Kidney epithelial cell (primary cell): ENCODE data around the gene SMG7. TPM values are rescaled to one million over a fixed set of nuclear protein-coding genes. Genes with fewer than 3 reads are reported as not detected.

ENCODE experiments used
- DNase-seq: peaks from one replicate; pipeline ENCODE4 v3.0.0-alpha.2; 2010; ENCODE audit warnings: low read depth
- H3K27me3 ChIP-seq: 2 replicates; pipeline ENCODE4 v1.6.0; 2011; ENCODE audit warnings: low read length; ENCODE audit not compliant: control insufficient read depth, insufficient read depth
- H3K36me3 ChIP-seq: 2 replicates; pipeline ENCODE4 v1.5.1; 2011; ENCODE audit warnings: low read length; ENCODE audit not compliant: control insufficient read depth, insufficient read depth
- H3K4me3 ChIP-seq: 2 replicates; pipeline ENCODE4 v1.5.1; 2011; ENCODE audit warnings: low read depth, mild to moderate bottlenecking, control low read depth, low read length
- CTCF ChIP-seq: IDR thresholded peaks from 2 replicates; pipeline ENCODE4 v1.5.1; 2011; ENCODE audit warnings: mild to moderate bottlenecking, moderate library complexity, low read length, control low read depth, inconsistent platforms; ENCODE audit not compliant: insufficient read depth, poor library complexity, severe bottlenecking
- total RNA-seq: library from RNA; depleted of rRNA; stranded (reverse); fragments of >200 nt; gene quantifications from 2 replicates; pipeline ENCODE4 v1.2.3, GENCODE V29; 2015

SMG7 gene
- total RNA-seq, 1 donor from 2014 or later: 62.2 TPM

GRCh38 chr1:183585038-183585437 is 112.7 kb downstream of the SMG7 start:
- no peak for TF ChIP-seq CTCF
- H3K4me3 ChIP-seq: no peak overlapping the region
- no peak for DNase-seq
- no peaks in the 10 kb centered on the region for H3K27me3 ChIP-seq
- H3K36me3 ChIP-seq: no peaks in the 10 kb centered on the region

GRCh38 chr1:183586455-183586854 is 114.2 kb downstream of the SMG7 start:
- no peaks in the 10 kb centered on the region for H3K27me3 ChIP-seq
- H3K36me3 ChIP-seq: no peaks in the 10 kb centered on the region
- TF ChIP-seq CTCF: no peak
- H3K4me3 ChIP-seq: no peak overlapping the region
- no peak for DNase-seq

GRCh38 chr1:183586926-183587325 is 114.6 kb downstream of the SMG7 start:
- H3K4me3 ChIP-seq: no peak overlapping the region
- no peak for DNase-seq
- TF ChIP-seq CTCF: no peak
- no peaks in the 10 kb centered on the region for H3K27me3 ChIP-seq
- H3K36me3 ChIP-seq: no peaks in the 10 kb centered on the region

- Histone ChIP-seq H3K27me3 (no peaks in the 10 kb centered on the region), H3K4me3 (no peak overlapping the region), H3K36me3 (no peaks in the 10 kb centered on the region)
- DNase-seq: no peak
- no peak for TF ChIP-seq CTCF
These were observed 116.5 kb downstream of the SMG7 start for GRCh38 chr1:183588827-183589226.

GRCh38 chr1:183589384-183589783 is 117.1 kb downstream of the SMG7 start:
- Histone ChIP-seq H3K4me3 (no peak overlapping the region), H3K27me3 (no peaks in the 10 kb centered on the region), H3K36me3 (no peaks in the 10 kb centered on the region)
- TF ChIP-seq CTCF: no peak
- no peak for DNase-seq

GRCh38 chr1:183589874-183590243 is 117.6 kb downstream of the SMG7 start:
- no peak for DNase-seq
- TF ChIP-seq CTCF: no peak
- Histone ChIP-seq H3K4me3 (no peak overlapping the region), H3K36me3 (no peaks in the 10 kb centered on the region), H3K27me3 (no peaks in the 10 kb centered on the region)
